ENCODE results near the gene POR.

POR gene

DNA sequence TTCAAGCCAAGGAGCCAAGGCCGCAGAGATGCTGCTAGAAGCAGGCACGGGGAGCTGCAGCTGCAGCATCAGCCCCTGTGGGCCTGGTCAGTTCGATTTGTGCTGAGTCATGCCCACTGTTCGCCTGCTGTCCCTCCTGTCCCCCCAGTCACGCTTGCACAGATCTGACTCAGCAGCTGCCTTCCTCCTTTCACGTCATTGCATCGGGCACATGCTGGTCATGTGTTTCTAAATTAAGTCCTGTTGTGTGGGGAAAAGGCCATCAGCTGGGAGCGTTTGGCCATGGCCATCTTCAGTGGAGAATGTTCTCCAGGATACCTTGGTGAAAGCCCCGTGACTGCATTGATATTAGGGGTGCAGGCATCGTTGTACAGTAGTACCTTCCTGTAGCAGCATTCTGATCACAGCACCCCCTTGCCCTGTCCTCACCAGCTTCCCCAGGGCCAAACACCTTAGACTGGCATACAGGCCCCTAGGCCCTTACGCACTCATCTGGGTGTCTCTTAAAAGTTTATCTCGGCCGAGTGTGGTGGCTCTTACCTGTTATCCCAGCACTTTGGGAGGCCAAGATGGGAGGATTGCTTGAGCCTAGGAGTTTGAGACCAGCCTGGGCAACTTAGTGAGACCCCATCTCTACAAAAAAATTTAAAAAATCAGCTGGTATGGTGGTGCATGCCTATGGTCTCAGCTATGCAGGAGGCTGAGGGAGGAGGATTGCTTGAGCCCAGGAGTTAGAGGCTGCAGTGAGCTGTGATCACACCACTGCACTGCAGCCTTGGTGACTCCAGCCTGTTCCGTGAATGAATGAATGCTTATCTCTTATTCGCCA lies 23.2 kb downstream of the POR start:
- H3K4me3 ChIP-seq (replicated peaks; ENCODE audit: low read depth, low read length), result no peak overlapping the region
- TF ChIP-seq, protein P1, sequence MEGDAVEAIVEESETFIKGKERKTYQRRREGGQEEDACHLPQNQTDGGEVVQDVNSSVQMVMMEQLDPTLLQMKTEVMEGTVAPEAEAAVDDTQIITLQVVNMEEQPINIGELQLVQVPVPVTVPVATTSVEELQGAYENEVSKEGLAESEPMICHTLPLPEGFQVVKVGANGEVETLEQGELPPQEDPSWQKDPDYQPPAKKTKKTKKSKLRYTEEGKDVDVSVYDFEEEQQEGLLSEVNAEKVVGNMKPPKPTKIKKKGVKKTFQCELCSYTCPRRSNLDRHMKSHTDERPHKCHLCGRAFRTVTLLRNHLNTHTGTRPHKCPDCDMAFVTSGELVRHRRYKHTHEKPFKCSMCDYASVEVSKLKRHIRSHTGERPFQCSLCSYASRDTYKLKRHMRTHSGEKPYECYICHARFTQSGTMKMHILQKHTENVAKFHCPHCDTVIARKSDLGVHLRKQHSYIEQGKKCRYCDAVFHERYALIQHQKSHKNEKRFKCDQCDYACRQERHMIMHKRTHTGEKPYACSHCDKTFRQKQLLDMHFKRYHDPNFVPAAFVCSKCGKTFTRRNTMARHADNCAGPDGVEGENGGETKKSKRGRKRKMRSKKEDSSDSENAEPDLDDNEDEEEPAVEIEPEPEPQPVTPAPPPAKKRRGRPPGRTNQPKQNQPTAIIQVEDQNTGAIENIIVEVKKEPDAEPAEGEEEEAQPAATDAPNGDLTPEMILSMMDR (IDR thresholded peaks at IDR 0.05; ENCODE audit: low read length, missing control alignments), result no peak
- peak; percentile 91 for DNase-seq (ENCODE audit: low read depth)

DNA sequence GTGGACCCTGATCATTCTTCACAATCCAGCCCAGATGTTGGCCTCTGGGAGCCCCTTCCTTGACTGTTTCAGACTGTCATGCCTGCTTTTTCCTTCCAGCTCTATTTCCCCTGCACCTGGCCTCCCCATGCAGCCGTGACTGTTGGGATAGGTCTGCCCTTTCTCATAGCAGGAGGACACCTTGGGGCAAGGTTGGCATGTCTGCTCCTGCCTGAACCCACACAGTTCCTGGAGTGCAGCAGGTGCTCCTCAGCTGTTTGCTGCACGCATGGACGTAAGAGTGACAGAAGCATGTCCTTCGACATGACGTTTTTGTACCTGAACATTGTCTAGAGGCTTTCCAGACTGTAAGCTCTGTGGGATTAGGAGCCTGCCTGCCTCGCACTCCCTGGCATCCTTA lies 24.0 kb downstream of the POR start:
- no peak for DNase-seq (ENCODE audit: low read depth)
- TF ChIP-seq, protein P1 (IDR thresholded peaks at IDR 0.05; ENCODE audit: low read length, missing control alignments), result no peak
- no peak overlapping the region for H3K4me3 ChIP-seq (replicated peaks; ENCODE audit: low read depth, low read length)

DNA sequence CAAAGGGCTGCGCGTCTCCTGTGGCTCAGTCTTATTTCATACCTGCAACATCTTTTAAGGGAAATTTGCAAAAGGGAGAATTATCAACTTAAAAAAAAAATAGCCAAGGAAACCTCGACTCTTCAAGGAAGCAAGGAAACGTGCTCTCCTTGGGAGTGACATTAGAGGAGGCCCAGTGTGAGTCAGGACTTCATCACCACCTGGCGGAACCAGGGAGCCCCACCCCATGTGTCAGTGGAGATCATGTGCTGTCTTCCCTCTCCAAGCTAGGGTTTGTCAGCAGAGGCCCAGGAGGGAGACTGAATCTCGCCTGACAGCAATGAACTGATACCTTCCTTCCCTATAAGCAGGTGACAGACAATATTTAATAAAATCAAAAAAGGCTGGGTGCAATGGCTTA lies 28.9 kb downstream of the POR start:
- H3K4me3 ChIP-seq (replicated peaks; ENCODE audit: low read depth, low read length), result no peak overlapping the region
- DNase-seq (ENCODE audit: low read depth), result peak; percentile 28
- TF ChIP-seq, protein P1 (IDR thresholded peaks at IDR 0.05; ENCODE audit: low read length, missing control alignments), result no peak

DNA sequence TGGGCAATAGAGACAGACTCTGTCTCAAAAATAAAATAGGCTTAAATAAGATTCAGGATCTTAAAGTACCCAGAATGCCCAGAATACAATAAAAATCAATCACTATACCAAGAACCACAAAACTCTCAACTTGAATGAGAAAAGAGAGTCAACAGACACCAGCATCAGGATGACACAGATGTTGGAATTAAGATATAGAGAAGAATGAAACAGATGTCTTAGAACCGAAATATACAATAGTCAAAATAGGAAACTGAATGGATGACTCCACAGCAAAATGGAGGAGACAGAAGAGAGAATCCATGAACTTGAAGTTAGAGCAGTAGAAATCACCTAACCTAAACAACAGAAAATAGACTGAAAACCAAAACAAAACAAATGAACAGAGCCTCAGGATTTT lies 29.6 kb downstream of the POR start:
- no peak overlapping the region for H3K4me3 ChIP-seq (replicated peaks; ENCODE audit: low read depth, low read length)
- DNase-seq (ENCODE audit: low read depth), result no peak
- TF ChIP-seq, protein P1 (IDR thresholded peaks at IDR 0.05; ENCODE audit: low read length, missing control alignments), result no peak

DNA sequence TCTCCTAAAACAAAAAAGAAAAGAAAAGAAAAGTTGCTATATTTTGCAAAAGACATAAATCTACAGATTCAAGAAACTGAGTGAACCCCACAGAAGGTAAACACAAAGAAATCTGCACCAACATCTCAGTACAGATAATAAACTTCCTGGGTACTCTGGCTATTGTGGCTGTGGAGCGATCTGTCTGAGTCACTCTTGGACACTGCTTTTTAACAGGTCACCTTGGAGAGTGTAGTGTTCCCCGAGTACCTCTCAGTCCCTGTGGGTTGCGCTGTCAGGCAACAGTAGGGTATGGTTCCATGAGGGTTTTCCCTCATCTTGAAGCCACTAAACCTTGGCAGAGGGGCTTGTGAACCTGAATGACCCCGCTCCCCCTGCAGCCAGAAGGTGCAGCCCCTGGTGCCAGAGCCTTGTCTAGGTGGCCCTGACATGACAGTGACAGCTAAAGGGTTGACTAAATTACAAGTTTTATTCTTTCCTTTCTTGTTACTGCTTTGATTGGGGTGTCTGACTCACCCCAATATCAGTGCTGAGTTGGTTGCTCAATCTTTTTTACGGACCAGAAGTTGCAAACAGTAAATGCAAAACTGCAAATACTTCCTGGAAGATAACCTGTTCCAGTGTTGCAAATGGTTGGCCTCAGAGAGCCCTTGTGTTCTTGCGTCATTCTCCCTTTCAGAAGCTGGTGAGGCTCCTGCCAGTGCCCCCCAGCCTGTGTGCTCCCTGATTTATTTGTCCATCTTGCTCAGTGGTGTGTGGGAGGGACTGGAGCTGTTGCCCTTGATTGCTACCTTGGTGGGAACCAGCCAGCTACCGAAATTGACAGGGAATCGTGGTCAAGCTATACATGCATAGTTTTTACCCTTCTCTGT lies 30.6 kb downstream of the POR start:
- peak; percentile 93 for DNase-seq (ENCODE audit: low read depth)
- H3K4me3 ChIP-seq (replicated peaks; ENCODE audit: low read depth, low read length), result peak overlapping the region; percentile 5
- TF ChIP-seq, protein P1 (IDR thresholded peaks at IDR 0.05; ENCODE audit: low read length, missing control alignments), result peak; percentile 5

DNA sequence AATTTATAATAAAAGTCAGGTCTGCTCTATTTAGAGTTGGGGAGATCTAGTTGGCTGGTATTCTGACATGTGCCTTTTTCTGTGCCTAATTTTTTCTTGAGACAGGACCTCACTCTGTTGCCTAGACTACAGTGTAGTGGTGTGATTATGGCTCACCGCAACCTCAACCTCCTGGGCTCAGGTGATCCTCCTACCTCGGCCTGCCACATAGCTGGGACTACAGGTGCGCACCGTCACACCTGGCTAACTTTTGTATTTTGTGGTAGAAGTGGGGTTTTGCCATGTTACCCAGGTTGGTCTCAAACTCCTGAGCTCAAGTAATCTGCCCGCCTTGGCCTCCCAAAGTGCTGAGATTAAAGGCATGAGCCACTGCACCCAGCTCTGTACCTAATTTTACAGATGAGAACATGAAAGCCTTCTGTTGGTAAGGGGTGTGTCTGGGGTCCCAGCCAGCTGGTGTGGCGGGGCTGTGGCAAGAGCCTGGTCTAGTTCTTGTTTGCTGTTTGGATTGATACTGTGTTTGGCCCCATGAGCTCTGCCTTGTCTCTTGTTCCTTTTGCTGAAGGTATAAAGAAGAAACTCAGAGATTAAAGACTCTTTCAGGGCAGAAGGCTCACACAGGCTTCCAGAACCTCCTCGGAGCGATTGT lies 31.4 kb downstream of the POR start:
- no peak overlapping the region for H3K4me3 ChIP-seq (replicated peaks; ENCODE audit: low read depth, low read length)
- DNase-seq (ENCODE audit: low read depth), result no peak
- TF ChIP-seq, protein P1 (IDR thresholded peaks at IDR 0.05; ENCODE audit: low read length, missing control alignments), result no peak

All from fibroblast of pulmonary artery (primary cell).